HG03039 (cell line): ENCODE results near the gene BUB3.

Source experiments
- ATAC-seq: cut with Tn5 transposase; IDR thresholded peaks from one replicate; pipeline ENCODE4 v1.9.1; 2021; ENCODE audit warnings: mild to moderate bottlenecking, moderate library complexity; ENCODE audit not compliant: unreplicated experiment

BUB3 gene

GRCh38 chr10:123202506-123202905 lies 48.3 kb downstream of the BUB3 start:
- ATAC-seq, result no peak

- ATAC-seq, result no peak
Observed at GRCh38 chr10:123203393-123204126, 49.4 kb downstream of the BUB3 start.

GRCh38 chr10:123204127-123204461 lies 49.9 kb downstream of the BUB3 start:
- no peak for ATAC-seq

- no peak for ATAC-seq
Observed at GRCh38 chr10:123205041-123205440, 50.8 kb downstream of the BUB3 start.

- ATAC-seq, result no peak
Observed at GRCh38 chr10:123212063-123212462, 57.9 kb downstream of the BUB3 start.

GRCh38 chr10:123212640-123213039 lies 58.4 kb downstream of the BUB3 start:
- ATAC-seq, result no peak

- no peak for ATAC-seq
Observed at GRCh38 chr10:123213192-123213591, 59.0 kb downstream of the BUB3 start.
